Immature natural killer cell (primary cell): ENCODE results near the gene IER5L. TPM values are rescaled to one million over a fixed set of nuclear protein-coding genes. Genes with fewer than 3 reads are reported as not detected.

Experiments used
- DNase-seq, 3 donors: peaks; one replicate each; pipeline ENCODE4 v3.0.0; 2022; ENCODE audit warnings: mixed read lengths in 1 of 3
- H3K27ac Mint-ChIP-seq, 6 donors: one replicate each; pipeline ENCODE4 v1.8.0; 2020; ENCODE audit warnings: mixed read lengths in 6 of 6, mild to moderate bottlenecking in 5 of 6, inconsistent platforms in 4 of 6, moderate library complexity in 3 of 6
- H3K27me3 Mint-ChIP-seq, 3 donors: one replicate each; pipeline ENCODE4 v1.8.0; 2020 to 2021; ENCODE audit warnings: low read depth in 3 of 3, mild to moderate bottlenecking in 3 of 3, mixed read lengths in 3 of 3, moderate library complexity in 3 of 3, inconsistent platforms in 1 of 3
- H3K36me3 Mint-ChIP-seq, 3 donors: one replicate each; pipeline ENCODE4 v1.8.0; 2020; ENCODE audit warnings: mixed read lengths in 3 of 3, inconsistent platforms in 2 of 3, mild to moderate bottlenecking in 2 of 3
- H3K4me1 Mint-ChIP-seq, 2 donors: one replicate each; pipeline ENCODE4 v1.8.0; 2020; ENCODE audit warnings: inconsistent platforms in 2 of 2, mild to moderate bottlenecking in 2 of 2, mixed read lengths in 2 of 2, moderate library complexity in 1 of 2
- H3K4me3 Mint-ChIP-seq, 5 donors: one replicate each; pipeline ENCODE4 v1.8.0; 2020; ENCODE audit warnings: mild to moderate bottlenecking in 5 of 5, mixed read lengths in 5 of 5, inconsistent platforms in 3 of 5, moderate library complexity in 3 of 5
- H3K9me3 Mint-ChIP-seq, 6 donors: one replicate each; pipeline ENCODE4 v1.8.0; 2020; ENCODE audit warnings: mild to moderate bottlenecking in 6 of 6, mixed read lengths in 6 of 6, inconsistent platforms in 4 of 6, moderate library complexity in 3 of 6
- polyA plus RNA-seq, 3 donors: library from polyadenylated mRNA; unstranded; fragments of 300-500 nt; fragmentation: Illumina TruSeq; gene quantifications; one replicate each; pipeline ENCODE4 v1.2.3, GENCODE V29; 2021

Gene IER5L
- polyA plus RNA-seq, 3 donors from 2014 or later = 0.15 to 1.1 (median 0.16) TPM

GRCh38 chr9:129156163-129156562, 21.9 kb downstream of the IER5L start:
- no peak overlapping the region for H3K4me3 Mint-ChIP-seq
- H3K27me3 Mint-ChIP-seq = peaks cover 0 to 2% (median 0%) of the 10 kb centered on the region in 3 donors
- peaks cover 3 to 4% (median 3%) of the 10 kb centered on the region in 3 donors for H3K36me3 Mint-ChIP-seq

GRCh38 chr9:129154866-129155477, 23.1 kb downstream of the IER5L start:
- Mint-ChIP-seq H3K27me3 (peaks cover 0 to 2% (median 2%) of the 10 kb centered on the region in 3 donors), H3K9me3 (no peaks in the 10 kb centered on the region), H3K4me3 (no peak overlapping the region), H3K4me1 (no peaks in the 10 kb centered on the region), H3K27ac (no peak overlapping the region), H3K36me3 (peaks cover 4 to 5% (median 4%) of the 10 kb centered on the region in 3 donors)
- no peak for DNase-seq

More at GRCh38 chr9:129156163-129156562, 21.9 kb downstream of the IER5L start:
- Mint-ChIP-seq H3K4me1 (no peaks in the 10 kb centered on the region), H3K9me3 (no peaks in the 10 kb centered on the region), H3K27ac (peak overlapping the region in 1 of 6 donors; percentile 28)
- no peak for DNase-seq

- Mint-ChIP-seq H3K36me3 (peaks cover 4 to 5% (median 4%) of the 10 kb centered on the region in 3 donors), H3K9me3 (no peaks in the 10 kb centered on the region), H3K27me3 (peaks cover 0 to 2% (median 2%) of the 10 kb centered on the region in 3 donors), H3K4me1 (no peaks in the 10 kb centered on the region), H3K27ac (peak overlapping the region in 3 of 6 donors; percentile 29 to 42 (median 42)), H3K4me3 (no peak overlapping the region)
- no peak for DNase-seq
Measured at GRCh38 chr9:129151469-129151868, 26.6 kb downstream of the IER5L start.

- DNase-seq = no peak
- Mint-ChIP-seq H3K27me3 (peaks cover 0 to 2% (median 2%) of the 10 kb centered on the region in 3 donors), H3K36me3 (peaks cover 4 to 5% (median 4%) of the 10 kb centered on the region in 3 donors), H3K4me1 (no peaks in the 10 kb centered on the region), H3K4me3 (no peak overlapping the region), H3K9me3 (no peaks in the 10 kb centered on the region), H3K27ac (peak overlapping the region in 1 of 6 donors; percentile 42)
Measured at GRCh38 chr9:129150672-129151211, 27.3 kb downstream of the IER5L start.

- H3K4me1 Mint-ChIP-seq = no peaks in the 10 kb centered on the region
- peaks cover 0 to 2% (median 2%) of the 10 kb centered on the region in 3 donors for H3K27me3 Mint-ChIP-seq
- H3K36me3 Mint-ChIP-seq = peaks cover 4 to 5% (median 4%) of the 10 kb centered on the region in 3 donors
- H3K9me3 Mint-ChIP-seq = no peaks in the 10 kb centered on the region
- no peak for DNase-seq
- H3K27ac Mint-ChIP-seq = peak overlapping the region in 1 of 6 donors; percentile 79
- no peak overlapping the region for H3K4me3 Mint-ChIP-seq
Measured at GRCh38 chr9:129150122-129150521, 27.9 kb downstream of the IER5L start.

GRCh38 chr9:129149442-129149841, 28.6 kb downstream of the IER5L start:
- Mint-ChIP-seq H3K27me3 (peaks cover 0 to 2% (median 2%) of the 10 kb centered on the region in 3 donors), H3K9me3 (no peaks in the 10 kb centered on the region), H3K4me3 (no peak overlapping the region), H3K27ac (no peak overlapping the region), H3K36me3 (peaks cover 4 to 5% (median 4%) of the 10 kb centered on the region in 3 donors), H3K4me1 (no peaks in the 10 kb centered on the region)
- DNase-seq = no peak

GRCh38 chr9:129148463-129149204, 29.4 kb downstream of the IER5L start:
- H3K4me1 Mint-ChIP-seq = no peaks in the 10 kb centered on the region
- no peak for DNase-seq
- peaks cover 0 to 2% (median 2%) of the 10 kb centered on the region in 3 donors for H3K27me3 Mint-ChIP-seq
- H3K4me3 Mint-ChIP-seq = no peak overlapping the region
- H3K27ac Mint-ChIP-seq = no peak overlapping the region
- H3K36me3 Mint-ChIP-seq = peaks cover 7 to 8% (median 8%) of the 10 kb centered on the region in 3 donors
- no peaks in the 10 kb centered on the region for H3K9me3 Mint-ChIP-seq

- no peak for DNase-seq
- Mint-ChIP-seq H3K27ac (no peak overlapping the region), H3K9me3 (no peaks in the 10 kb centered on the region), H3K4me1 (peaks cover 4 to 8% of the 10 kb centered on the region in 2 donors), H3K36me3 (peaks cover 4 to 13% (median 8%) of the 10 kb centered on the region in 3 donors), H3K4me3 (no peak overlapping the region), H3K27me3 (peaks cover 0 to 2% (median 0%) of the 10 kb centered on the region in 3 donors)
Measured at GRCh38 chr9:129146441-129146941, 31.6 kb downstream of the IER5L start.

GRCh38 chr9:129145841-129146292, 32.2 kb downstream of the IER5L start:
- Mint-ChIP-seq H3K27ac (no peak overlapping the region), H3K27me3 (peaks cover 0 to 5% (median 0%) of the 10 kb centered on the region in 3 donors), H3K36me3 (peaks cover 3 to 9% (median 4%) of the 10 kb centered on the region in 3 donors), H3K4me3 (no peak overlapping the region), H3K4me1 (peaks cover 7 to 15% of the 10 kb centered on the region in 2 donors), H3K9me3 (no peaks in the 10 kb centered on the region)
- no peak for DNase-seq

GRCh38 chr9:129145316-129145715, 32.7 kb downstream of the IER5L start:
- Mint-ChIP-seq H3K27me3 (peaks cover 0 to 4% (median 0%) of the 10 kb centered on the region in 3 donors), H3K4me3 (no peak overlapping the region), H3K27ac (no peak overlapping the region), H3K9me3 (no peaks in the 10 kb centered on the region), H3K4me1 (peaks cover 9 to 19% of the 10 kb centered on the region in 2 donors), H3K36me3 (peaks cover 3 to 9% (median 4%) of the 10 kb centered on the region in 3 donors)
- no peak for DNase-seq

- Mint-ChIP-seq H3K27ac (peak overlapping the region in 5 of 6 donors; percentile 28 to 73 (median 57)), H3K4me3 (peak overlapping the region in 2 of 5 donors; percentile 41 to 46), H3K4me1 (peaks cover 22 to 33% of the 10 kb centered on the region in 2 donors), H3K36me3 (peaks cover 3 to 9% (median 4%) of the 10 kb centered on the region in 3 donors), H3K27me3 (peaks cover 0 to 6% (median 0%) of the 10 kb centered on the region in 3 donors), H3K9me3 (no peaks in the 10 kb centered on the region)
- DNase-seq = peak; percentile 50 to 66 (median 62)
Measured at GRCh38 chr9:129143031-129143927, 34.8 kb downstream of the IER5L start.

- H3K4me3 Mint-ChIP-seq = no peak overlapping the region
- H3K27ac Mint-ChIP-seq = peak overlapping the region; percentile 7 to 95 (median 78)
- H3K27me3 Mint-ChIP-seq = peaks cover 0 to 6% (median 0%) of the 10 kb centered on the region in 3 donors
- H3K9me3 Mint-ChIP-seq = no peaks in the 10 kb centered on the region
- peaks cover 22 to 33% of the 10 kb centered on the region in 2 donors for H3K4me1 Mint-ChIP-seq
- peaks cover 3 to 12% (median 4%) of the 10 kb centered on the region in 3 donors for H3K36me3 Mint-ChIP-seq
- DNase-seq = no peak
Measured at GRCh38 chr9:129142138-129142935, 35.7 kb downstream of the IER5L start.
